ENCODE data around the gene NELFA.
"Not testable (repeated sequence)": the region's sequence is repeated elsewhere in the genome, so short reads cannot be mapped to it uniquely, and the experiment has no call there.

NELFA gene

DNA sequence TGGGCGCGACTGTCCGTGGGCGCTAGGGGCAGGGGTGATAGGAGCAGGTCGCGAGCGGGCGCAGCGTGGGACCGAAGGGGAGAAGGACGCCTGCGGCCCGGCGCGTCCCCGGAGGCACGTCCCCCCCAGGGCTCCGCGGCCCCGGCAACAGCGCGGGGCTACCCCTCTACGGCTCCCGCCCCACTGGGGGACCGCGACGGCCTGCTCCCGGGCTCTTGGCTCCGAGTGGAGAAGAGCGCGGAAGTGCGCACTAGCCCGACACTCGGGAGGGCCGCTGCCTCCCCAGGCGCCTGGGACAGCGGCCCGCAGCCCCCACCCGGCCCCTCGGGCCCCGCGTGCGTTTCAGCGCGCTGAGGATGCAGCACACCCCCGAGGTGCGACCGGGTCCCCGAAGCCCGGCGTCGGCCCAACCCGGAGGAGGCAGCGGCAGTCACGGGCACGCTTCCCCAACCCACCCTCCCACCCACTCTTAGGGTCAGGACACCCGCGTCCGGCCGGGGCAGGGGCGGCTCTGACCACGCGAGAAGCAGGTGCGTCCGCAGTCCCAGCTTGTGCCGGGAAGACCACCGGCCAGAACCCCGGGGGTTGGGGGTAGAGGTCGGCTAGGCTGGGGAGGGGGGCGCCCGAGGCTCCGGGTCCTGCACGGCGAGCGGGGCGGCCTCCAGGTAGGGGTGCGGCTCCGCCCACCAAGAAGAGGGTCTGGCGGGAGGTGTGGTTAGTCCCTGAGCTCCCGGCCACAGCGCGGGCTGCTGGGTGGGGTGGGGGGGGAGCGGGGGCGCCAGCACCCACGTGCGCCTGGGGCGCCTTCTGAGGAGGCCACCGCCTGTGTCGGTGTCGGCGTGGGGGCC, 31.8 kb upstream of the NELFA start:
- DNase-seq (ENCODE audit: low read depth in 3 of 3, low spot score in 1 of 3) = no peak

GRCh38 chr4:2036866-2037265, 28.1 kb upstream of the NELFA start:
- no peak for DNase-seq (ENCODE audit: low read depth in 3 of 3, low spot score in 1 of 3)

DNA sequence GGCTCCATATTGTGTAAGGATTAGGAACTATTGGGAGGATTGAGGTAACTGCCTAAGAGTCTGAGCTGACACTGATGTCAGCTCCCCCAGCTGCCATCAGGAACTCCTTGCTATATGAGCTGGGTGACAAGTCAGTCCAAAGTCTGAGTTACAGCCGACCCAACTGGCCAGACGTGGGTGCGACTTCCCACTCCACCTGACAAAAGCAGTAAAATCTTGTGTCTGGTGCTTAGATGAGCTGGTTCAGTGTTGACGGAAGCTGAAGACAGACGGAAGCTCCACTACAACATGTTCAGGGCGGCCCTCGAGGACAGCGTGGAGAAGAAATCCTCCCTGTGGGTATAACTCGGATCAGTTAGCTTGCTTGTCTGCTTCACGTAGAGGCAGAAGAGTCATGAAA, 27.6 kb upstream of the NELFA start:
- DNase-seq (ENCODE audit: low read depth in 3 of 3, low spot score in 1 of 3) = no peak

DNA sequence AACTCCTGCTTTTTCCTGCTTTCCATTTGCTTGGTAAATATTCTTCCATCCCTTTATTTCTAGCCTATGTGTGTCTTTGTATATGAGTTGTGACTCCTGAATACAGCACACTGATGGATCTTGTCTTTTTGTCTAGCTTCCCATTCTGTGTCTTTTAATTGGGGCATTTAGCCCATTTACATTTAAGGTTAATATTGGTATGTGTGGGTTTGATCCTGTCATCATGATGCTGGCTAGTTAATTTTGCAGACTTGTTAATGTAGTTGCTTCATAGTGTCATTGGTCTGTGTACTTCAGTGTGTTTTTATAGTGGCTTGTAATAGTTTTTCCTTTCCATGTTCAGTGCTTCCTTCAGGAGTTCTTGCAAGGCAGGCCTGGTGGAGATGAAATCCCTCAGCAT, 22.4 kb upstream of the NELFA start:
- DNase-seq (ENCODE audit: low read depth in 3 of 3, low spot score in 1 of 3) = not testable (repeated sequence)

- not testable (repeated sequence) for DNase-seq (ENCODE audit: low read depth in 3 of 3, low spot score in 1 of 3)
These were observed 18.3 kb upstream of the NELFA start for GRCh38 chr4:2027120-2027519.

- DNase-seq (ENCODE audit: low read depth in 3 of 3, low spot score in 1 of 3) = no peak
These were observed 17.0 kb upstream of the NELFA start for GRCh38 chr4:2025817-2026216.

DNA sequence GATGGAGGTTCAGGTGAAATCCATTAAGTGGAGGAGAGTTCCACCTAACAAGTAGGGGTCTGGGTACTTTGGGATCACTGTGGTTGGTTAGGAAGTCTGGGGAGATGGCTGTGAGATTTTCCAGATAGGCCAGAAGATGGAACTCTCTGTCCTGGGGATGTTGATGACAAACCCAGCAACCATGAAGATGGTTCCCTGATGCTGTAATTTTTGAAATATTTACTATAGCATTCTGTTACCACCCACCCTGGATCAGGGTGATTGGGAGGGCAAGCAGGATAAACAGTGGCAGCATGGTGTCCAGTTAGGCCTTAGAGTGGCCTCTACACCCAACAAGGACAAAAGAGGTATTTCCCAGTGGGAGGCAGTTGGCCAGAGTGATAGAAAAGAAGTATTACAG, 15.9 kb upstream of the NELFA start:
- DNase-seq (ENCODE audit: low read depth in 3 of 3, low spot score in 1 of 3) = no peak

DNA sequence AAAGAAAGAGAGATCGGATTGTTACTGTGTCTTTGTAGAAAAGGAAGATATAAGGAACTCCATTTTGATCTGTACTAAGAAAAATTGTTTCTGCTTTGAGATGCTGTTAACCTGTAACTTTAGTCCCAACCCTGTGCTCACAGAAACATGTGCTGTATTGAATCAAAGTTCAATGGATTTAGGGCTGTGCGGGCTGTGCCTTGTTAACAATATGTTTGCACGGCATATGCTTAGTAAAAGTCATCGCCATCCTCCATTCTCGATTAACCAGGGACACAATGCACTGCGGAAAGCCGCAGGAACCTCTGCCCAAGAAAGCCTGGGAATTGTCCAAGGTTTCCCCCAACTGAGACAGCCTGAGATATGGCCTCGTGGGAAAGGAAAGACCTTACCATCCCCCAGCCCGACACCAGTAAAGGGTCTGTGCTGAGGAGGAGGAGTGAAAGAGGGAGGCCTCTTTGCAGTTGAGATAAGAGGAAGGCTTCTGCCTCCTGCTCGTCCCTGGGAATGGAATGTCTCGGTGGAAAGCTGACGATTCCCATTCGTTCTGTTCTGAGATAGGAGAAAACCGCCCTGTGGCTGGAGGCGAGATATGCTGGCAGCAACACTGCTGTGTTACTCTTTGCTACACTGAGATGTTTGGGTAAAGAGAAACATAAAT, 12.7 kb upstream of the NELFA start:
- not testable (repeated sequence) for DNase-seq (ENCODE audit: low read depth in 3 of 3, low spot score in 1 of 3)

DNA sequence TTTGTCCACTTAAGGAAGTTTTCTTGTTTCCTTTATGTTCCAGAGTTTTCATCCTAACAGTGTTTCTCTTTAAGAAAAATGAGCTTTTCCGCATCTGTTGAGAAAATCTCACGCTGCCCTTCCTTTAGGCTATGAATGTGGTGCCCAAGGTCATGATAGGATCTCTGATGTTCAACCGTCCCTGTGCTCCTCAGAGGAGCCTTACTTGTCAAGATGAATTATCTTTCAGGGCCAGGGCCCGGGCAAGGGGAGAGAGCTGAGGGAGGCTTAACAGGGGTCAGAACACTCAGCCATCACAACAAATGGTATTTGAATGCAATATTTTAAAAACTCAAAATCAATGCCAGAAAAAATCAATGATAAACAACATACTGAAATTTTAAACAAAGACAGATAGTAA, 6.2 kb upstream of the NELFA start:
- no peak for DNase-seq (ENCODE audit: low read depth in 3 of 3, low spot score in 1 of 3)

GRCh38 chr4:2011583-2011982, 2.8 kb upstream of the NELFA start:
- no peak for DNase-seq (ENCODE audit: low read depth in 3 of 3, low spot score in 1 of 3)

GRCh38 chr4:2009651-2010233, 968 bp upstream of the NELFA start:
- peak in 2 of 3 donors; percentile 11 to 18 for DNase-seq (ENCODE audit: low read depth in 3 of 3, low spot score in 1 of 3)

- no peak for DNase-seq (ENCODE audit: low read depth in 3 of 3, low spot score in 1 of 3)
These were observed 178 bp downstream of the NELFA start for GRCh38 chr4:2008671-2008920.

DNA sequence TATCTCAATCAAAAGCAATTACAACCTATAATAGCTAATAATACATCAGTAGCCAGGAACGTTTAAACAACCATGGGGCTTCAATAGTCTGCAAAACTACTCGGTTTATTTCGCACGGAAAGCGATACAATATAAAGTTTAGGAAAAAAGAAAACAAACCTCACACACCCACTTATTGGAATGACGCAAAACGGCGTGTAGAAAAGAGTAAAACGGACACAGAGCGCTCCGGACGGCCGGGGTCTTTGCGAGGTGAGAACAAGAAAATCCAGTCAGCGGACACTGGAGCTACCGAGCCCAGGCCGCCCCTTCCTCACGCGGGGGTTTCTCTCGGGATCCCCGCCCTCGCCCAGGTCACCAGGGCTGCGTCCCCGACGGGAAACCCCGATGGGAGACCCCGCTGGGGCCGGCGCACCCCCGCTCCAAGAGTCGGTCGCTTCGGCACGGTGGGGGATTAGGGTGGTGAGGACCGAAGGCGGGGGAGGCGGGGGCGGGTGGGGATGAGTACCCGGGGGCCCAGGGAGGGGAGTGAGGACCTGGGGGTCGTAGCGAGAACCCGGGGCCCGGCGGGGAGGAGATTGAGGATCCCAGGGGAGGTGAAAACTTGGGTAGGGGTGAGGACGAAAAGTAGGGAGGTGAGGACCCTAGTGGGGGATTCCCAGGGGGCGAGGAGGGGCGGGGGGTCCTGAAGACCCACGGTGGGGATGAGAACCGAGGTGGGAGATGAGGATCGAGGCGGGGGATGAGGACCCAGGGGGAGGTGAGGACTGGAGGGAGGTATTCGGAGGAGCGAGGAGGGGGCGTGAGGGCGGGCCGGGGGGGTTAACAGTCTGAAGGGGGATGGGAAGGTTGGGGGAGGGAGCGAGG, 737 bp downstream of the NELFA start:
- DNase-seq (ENCODE audit: low read depth in 3 of 3, low spot score in 1 of 3) = no peak

GRCh38 chr4:2006956-2007653, 1.7 kb downstream of the NELFA start:
- no peak for DNase-seq (ENCODE audit: low read depth in 3 of 3, low spot score in 1 of 3)

DNA sequence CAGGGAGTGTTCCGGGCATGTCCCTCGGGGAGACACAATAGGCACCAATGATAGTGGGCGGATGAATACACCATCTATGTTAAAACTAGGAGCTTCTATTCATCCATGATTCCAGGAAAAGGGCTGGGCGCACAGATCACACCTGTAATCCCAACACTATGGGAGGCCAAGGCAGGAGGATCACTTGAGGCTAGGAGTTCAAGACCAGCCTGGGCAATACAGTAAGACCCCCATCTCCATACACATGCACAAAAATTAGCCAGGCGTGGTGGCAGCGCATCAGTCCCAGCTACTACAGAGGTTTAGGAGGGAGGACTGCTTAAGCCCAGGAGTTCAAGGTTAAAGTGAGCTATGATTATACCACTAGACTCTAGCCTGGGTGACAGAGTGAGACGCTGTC, 2.4 kb downstream of the NELFA start:
- DNase-seq (ENCODE audit: low read depth in 3 of 3, low spot score in 1 of 3) = no peak

GRCh38 chr4:2003361-2003760, 5.4 kb downstream of the NELFA start:
- DNase-seq (ENCODE audit: low read depth in 3 of 3, low spot score in 1 of 3) = not testable (repeated sequence)

GRCh38 chr4:1999308-1999707, 9.5 kb downstream of the NELFA start:
- not testable (repeated sequence) for DNase-seq (ENCODE audit: low read depth in 3 of 3, low spot score in 1 of 3)

DNA sequence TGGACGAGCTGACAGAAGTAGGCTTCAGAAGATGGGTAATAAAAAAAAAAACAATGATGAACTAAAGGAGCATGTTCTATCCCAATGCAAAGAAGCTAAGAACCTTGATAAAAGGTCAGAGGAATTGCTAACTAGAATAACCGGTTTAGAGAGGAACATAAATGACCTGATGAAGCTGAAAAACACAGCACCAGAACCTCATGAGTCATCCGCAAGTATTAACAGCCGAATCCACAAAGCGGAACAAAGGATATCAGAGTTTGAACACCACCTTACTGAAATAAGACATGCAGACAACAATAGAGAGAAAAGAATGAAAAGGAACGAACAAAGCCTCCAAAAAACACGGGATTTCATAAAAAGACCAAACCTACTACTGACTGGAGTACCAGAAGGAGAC, 10.5 kb downstream of the NELFA start:
- DNase-seq (ENCODE audit: low read depth in 3 of 3, low spot score in 1 of 3) = no peak

GRCh38 chr4:1997712-1998111, 11.1 kb downstream of the NELFA start:
- DNase-seq (ENCODE audit: low read depth in 3 of 3, low spot score in 1 of 3) = no peak

DNA sequence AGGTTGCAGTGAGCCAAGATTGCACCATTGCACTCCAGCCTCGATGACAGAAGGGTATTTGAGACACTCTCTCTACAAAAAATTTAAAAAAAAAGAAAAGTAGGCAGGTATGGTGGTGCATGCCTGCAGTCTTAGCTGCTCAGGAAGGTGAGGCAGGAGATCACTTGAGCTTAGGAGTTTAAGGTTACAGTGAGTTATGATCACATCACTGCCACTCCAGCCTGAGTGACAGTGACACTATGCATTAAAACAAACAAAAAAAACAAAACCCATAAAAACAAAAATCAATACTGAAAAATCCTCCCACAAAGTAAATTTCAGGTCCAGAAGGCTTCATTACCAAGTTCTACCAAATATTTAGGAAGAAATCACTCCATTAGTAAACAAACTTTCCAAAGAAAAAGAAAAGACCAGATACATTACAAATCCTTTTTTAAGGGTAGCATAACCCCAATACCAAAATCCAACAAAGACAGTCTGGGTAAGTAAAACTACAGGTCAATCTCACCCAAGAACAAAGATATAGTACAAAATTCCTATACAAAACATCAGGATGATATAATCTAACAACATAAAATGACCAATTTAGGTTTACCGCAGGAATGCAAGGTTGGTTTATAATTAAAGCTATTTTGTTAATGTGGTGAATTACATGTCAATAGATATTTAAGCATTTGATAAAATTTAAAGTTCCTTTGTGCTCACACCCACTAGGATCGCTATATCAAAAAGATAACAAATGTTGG, 11.7 kb downstream of the NELFA start:
- no peak for DNase-seq (ENCODE audit: low read depth in 3 of 3, low spot score in 1 of 3)
